ENCODE results near the gene ZBTB21.

The ZBTB21 gene

GRCh38 chr21:42040411-42041180 is 30.4 kb upstream of the ZBTB21 start:
- in situ Hi-C loops (cut with HindIII; ENCODE audit: low sequenced_read_pairs), result loop anchor here (5.0 kb wide), 1 partner anchor 78 kb away; no protein-coding TSS in a partner anchor

- in situ Hi-C loops (cut with HindIII; ENCODE audit: low sequenced_read_pairs), result loop anchor here (5.0 kb wide), 1 partner anchor 78 kb away; no protein-coding TSS in a partner anchor
Measured at GRCh38 chr21:42039911-42040351, 29.8 kb upstream of the ZBTB21 start.

GRCh38 chr21:42039470-42039901 is 29.3 kb upstream of the ZBTB21 start:
- in situ Hi-C loops (cut with HindIII; ENCODE audit: low sequenced_read_pairs), result no loop called here

GRCh38 chr21:42038826-42039425 is 28.8 kb upstream of the ZBTB21 start:
- in situ Hi-C loops (cut with HindIII; ENCODE audit: low sequenced_read_pairs), result no loop called here

GRCh38 chr21:42038393-42038792 is 28.2 kb upstream of the ZBTB21 start:
- in situ Hi-C loops (cut with HindIII; ENCODE audit: low sequenced_read_pairs), result no loop called here

- in situ Hi-C loops (cut with HindIII; ENCODE audit: low sequenced_read_pairs), result no loop called here
Measured at GRCh38 chr21:42037943-42038342, 27.8 kb upstream of the ZBTB21 start.

- in situ Hi-C loops (cut with HindIII; ENCODE audit: low sequenced_read_pairs), result no loop called here
Measured at GRCh38 chr21:42037516-42037915, 27.4 kb upstream of the ZBTB21 start.

GRCh38 chr21:42036313-42036712 is 26.2 kb upstream of the ZBTB21 start:
- in situ Hi-C loops (cut with HindIII; ENCODE audit: low sequenced_read_pairs), result no loop called here

GRCh38 chr21:42032968-42033367 is 22.8 kb upstream of the ZBTB21 start:
- in situ Hi-C loops (cut with HindIII; ENCODE audit: low sequenced_read_pairs), result no loop called here

GRCh38 chr21:42032266-42032665 is 22.1 kb upstream of the ZBTB21 start:
- in situ Hi-C loops (cut with HindIII; ENCODE audit: low sequenced_read_pairs), result no loop called here

GRCh38 chr21:42031816-42032215 is 21.7 kb upstream of the ZBTB21 start:
- in situ Hi-C loops (cut with HindIII; ENCODE audit: low sequenced_read_pairs), result no loop called here

GRCh38 chr21:42031241-42031640 is 21.1 kb upstream of the ZBTB21 start:
- in situ Hi-C loops (cut with HindIII; ENCODE audit: low sequenced_read_pairs), result no loop called here

- in situ Hi-C loops (cut with HindIII; ENCODE audit: low sequenced_read_pairs), result no loop called here
Measured at GRCh38 chr21:42030311-42030710, 20.2 kb upstream of the ZBTB21 start.

GRCh38 chr21:42028766-42029425 is 18.7 kb upstream of the ZBTB21 start:
- in situ Hi-C loops (cut with HindIII; ENCODE audit: low sequenced_read_pairs), result no loop called here

- in situ Hi-C loops (cut with HindIII; ENCODE audit: low sequenced_read_pairs), result no loop called here
Measured at GRCh38 chr21:42027822-42028765, 17.9 kb upstream of the ZBTB21 start.

GRCh38 chr21:42027085-42027821 is 17.1 kb upstream of the ZBTB21 start:
- in situ Hi-C loops (cut with HindIII; ENCODE audit: low sequenced_read_pairs), result no loop called here

- in situ Hi-C loops (cut with HindIII; ENCODE audit: low sequenced_read_pairs), result no loop called here
Measured at GRCh38 chr21:42026082-42026435, 15.9 kb upstream of the ZBTB21 start.

- in situ Hi-C loops (cut with HindIII; ENCODE audit: low sequenced_read_pairs), result no loop called here
Measured at GRCh38 chr21:42025376-42026081, 15.4 kb upstream of the ZBTB21 start.

- in situ Hi-C loops (cut with HindIII; ENCODE audit: low sequenced_read_pairs), result no loop called here
Measured at GRCh38 chr21:42022906-42023305, 12.7 kb upstream of the ZBTB21 start.

- in situ Hi-C loops (cut with HindIII; ENCODE audit: low sequenced_read_pairs), result no loop called here
Measured at GRCh38 chr21:42022091-42022430, 11.9 kb upstream of the ZBTB21 start.

All from endothelial cell of hepatic sinusoid (primary cell).